CD4-positive, alpha-beta T cell treated with Interferon gamma for 1 hour (primary cell): ENCODE data around the gene ASCC1.

ENCODE experiments used
- DNase-seq: peaks from one replicate; pipeline ENCODE4 v3.0.0-alpha.2; 2020

The ASCC1 gene

DNA sequence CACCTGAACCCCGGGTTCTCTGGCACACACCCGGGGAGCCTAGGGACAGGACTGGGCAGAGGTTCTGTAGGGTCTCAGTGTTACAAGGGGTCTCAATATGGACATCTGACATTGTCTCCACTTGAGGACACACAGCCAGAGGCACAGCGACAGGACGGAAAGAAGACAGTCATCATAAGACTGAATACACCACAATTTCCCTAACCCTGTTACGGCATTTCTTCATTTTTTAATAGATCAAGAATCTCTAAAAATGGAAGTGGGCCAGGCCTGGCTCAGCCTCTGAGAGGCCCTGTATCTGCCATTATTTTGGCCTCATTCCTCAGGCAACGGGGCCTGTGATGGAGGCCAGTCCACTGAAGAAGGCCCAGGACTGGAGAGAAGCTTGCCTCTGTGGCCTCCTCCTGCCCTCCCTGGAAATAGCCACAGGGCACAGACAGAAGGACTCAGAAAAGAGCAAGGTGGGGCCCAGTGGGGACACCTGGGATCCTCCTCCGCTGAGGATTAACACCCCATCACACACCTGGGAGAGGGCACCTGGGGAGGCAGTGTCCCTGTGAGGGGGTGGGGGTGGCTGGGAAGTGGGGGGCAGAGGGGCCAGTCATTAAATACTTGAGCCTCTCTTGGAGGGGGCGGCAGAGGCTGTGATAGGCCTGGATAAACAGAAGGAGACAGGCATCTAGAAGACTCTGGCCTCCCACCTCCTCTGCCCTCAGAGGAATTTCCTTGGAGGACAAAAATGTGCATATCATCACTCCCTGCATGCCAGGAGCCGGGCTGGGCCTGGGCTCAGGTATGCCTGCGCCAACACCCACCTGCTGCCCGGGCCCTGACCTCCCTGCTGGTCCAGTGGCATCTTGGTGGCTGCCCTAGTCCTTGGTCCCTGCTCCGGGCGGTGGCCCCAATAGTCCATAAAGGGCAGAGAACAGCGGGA, 135.8 kb downstream of the ASCC1 start:
- no peak for DNase-seq

DNA sequence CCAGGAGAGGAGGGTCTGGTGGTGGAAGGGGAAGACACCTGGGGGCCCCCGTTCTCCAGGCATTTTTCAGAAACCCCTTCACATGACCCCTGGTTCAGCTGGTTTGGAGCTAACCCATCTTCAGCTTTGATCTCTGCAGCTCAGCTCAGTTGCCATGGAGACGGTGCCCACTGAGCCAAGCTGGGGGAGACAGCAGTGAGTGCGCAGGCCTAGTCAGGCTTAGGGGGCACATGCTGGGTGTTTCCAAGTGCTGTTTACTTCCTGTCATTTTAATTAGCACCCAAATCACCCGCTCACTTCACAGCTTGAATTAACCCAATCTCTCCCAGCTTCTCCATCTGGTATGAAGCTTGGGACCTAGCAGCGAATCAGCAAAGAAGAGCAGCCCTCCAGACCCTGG, 136.7 kb downstream of the ASCC1 start:
- peak; percentile 85 for DNase-seq

DNA sequence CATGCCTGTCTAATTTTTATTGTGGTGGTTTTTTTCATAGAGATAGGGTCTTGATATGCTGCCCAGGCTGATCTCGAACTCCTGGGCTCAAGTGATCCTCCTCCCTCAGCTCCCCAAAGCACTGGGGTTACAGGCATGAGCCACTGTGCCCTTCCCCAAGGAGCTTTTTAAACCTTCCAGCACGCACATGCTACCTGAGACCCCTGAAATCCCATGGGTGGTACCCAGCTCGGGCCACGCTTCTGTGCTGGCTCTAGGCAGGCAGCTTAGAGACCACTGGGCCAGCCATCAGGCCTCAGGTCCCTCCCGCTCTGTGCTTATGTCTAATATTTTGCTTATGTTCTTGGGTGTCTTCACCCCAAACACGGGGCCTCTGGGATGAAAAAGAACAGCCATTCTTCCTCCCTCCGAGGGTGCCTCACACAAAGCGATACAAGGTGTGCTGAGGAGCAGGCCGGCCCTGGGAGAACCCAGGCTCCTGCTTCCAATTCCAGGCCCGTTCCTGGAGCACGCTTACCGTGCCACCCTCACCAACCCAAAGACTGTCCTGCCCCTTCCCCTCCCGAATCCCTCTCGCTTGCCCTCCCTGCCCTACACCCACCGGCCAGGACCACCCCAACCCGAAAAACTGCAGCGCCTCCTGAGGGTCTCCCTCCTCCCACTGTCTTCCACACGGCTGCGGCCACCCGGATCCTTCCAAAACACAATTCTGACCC, 138.6 kb downstream of the ASCC1 start:
- DNase-seq = no peak

DNA sequence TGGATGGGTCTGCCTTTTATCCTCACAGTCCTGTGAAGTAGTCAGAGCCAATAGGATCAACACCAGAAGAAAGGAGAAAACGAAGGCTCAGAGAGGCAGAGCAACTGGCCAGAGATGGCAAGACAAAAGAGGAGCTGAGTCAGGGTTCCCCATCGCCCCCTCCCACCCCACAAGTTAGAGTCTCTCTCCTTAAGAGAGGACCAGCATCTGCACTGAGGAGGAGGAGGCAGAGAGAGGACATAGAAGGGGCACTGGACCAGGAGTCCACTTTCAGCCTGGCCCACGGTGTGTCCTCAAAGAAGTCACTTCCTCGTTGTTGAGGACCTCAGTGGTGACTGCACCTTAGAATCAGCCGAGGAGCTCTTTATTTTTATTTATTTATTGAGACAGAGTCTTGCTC, 139.3 kb downstream of the ASCC1 start:
- no peak for DNase-seq

DNA sequence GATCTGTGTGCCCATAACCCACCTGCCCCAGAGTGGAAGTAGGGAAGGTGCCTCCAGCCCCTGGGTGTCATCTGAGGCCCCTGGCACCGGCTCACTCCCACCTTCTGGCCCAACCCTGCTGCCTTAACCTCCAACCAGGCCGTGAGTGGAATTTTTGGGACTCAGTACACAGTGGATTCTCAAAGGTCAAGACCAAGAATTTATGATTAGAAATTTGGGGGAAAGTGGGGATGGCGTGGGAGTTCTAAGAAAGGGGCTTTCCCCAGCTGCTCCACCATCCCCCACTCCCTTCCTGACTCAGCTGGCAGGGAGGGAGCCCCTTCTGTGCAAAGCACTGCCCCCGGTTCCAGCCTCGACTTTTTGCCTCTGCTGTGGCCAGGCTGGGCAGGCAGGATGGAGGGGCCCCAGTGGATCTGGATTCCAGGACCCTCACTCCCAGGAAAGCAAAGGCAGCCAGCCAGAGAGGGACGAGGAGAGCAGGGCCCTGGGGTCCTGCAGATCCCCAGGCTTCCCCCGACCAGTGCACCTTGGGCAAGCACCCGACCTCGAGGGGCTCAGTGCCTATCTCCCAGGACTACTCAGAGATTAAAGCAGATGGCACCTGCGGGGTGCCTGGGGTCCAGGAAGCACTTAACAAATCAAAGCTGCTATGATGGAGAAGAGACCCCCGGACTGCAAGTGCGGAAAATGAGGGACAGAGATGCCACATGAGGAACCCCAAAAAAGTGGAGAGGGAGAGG, 140.5 kb downstream of the ASCC1 start:
- no peak for DNase-seq

DNA sequence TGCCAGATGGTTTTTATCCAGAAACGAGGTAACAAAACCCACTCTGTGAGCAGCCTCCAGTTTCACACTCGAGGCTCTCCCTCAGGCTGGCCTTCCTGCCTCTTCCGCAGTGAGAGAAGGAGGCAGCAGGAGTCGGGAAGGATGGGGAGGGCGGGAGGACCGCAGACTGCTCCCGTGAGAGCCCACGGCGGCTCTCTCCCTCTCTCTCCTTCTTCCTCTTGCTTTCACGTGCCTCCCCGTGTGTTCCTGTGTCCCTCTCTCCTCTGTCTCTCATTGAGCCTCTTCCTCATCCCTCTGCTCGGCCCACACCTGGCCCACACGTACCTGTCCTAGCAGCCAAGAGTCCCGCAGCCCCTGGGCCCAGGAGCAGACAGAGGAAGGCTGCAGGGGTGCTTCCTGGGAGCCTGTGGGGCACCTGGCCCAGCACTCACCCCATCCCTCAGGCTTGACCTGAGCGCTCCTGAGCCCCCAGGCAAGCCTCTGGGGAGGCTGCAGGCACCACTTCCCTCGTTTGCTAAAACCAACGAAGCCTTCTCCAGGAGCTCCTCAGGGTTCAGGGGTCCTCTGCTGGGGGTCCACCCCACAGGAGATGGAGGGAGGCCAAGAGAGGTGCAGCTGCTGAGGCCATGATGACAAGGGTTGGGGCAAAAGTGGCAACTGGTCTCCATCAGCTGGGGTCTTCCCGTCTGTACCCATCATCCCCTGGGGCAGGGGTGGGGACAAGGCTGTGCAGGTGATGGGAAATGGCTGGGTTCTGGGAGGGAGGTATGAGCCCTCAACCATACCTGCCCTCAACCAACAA, 141.3 kb downstream of the ASCC1 start:
- DNase-seq = no peak

DNA sequence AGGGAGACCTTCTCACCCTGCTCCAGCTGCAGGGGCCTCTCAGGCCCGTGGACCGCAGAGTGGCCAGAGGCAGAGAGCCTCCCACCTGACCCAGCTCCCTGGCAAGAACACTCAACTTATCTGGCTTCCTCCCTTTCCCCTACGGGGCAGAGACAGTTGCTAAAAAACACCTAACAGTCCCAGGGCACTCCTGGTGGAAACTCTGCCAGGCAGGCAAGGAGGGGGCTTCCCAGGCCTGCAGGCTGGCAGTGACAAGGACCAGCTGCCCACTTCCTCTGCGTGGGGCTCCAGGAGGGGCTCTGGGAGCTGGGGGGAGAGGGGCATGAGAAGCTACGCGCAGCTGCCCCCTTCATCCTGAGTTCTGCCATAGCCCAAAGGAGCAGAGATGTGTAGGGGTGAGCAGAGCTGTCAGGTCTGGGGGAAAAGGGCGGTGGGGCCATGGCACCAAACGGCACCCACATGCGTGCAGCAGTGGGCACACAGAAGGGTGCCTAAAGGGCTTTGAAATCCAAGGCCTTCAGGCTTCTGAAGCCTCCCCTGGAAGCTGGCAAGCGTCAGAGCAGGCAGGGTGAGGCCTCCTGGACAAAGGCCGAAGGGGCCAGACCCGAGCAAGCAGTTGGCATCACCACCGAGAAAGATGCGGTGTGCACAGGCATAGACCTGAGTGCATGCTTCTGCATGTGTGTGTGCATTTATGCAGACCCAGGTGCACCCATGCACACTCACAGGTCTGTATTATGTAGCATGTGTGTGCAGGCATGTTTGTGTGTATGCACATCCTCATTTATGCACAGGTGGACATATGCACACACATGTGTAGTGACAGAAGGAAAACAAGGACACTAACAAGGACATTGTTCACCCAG, 142.1 kb downstream of the ASCC1 start:
- DNase-seq = no peak

DNA sequence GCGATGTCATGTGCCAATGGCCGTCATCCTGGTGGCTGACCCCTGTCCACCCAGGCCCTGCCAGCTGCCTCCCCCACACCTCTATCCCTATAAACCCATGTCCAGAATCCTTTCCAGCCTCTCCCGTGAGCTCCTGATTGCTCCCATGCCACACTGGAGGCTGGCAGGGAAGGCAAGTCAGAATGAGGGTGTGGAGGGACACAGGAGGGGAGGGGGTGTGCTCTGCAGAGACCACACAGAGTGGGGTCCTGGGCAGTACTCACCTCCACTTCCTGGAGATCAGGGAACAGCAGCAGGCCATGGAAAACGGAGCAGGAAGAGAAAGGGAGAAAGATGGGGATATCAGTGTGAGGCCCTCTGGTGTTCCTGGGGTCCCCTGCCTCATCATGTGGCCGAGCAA, 143.4 kb downstream of the ASCC1 start:
- no peak for DNase-seq

DNA sequence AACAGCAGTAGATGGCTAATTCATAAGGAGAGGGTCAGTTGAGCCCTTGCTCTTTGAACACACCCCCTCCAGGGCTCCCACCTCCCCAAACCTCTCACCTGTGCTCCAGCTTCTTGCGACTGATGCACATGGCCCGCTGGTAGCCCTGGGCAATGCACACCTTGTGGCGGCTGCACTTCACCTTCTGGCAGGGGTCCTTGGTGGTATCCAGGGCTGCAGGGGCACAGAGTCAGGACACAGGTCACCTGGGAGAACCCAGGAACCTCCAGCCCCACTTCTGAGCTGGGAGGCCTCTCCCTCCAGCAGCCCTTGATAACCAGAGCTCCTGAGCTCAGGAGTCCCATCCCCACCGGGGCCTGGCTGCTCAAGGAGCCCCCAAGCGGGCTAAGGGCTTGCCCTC, 144.0 kb downstream of the ASCC1 start:
- DNase-seq = no peak

DNA sequence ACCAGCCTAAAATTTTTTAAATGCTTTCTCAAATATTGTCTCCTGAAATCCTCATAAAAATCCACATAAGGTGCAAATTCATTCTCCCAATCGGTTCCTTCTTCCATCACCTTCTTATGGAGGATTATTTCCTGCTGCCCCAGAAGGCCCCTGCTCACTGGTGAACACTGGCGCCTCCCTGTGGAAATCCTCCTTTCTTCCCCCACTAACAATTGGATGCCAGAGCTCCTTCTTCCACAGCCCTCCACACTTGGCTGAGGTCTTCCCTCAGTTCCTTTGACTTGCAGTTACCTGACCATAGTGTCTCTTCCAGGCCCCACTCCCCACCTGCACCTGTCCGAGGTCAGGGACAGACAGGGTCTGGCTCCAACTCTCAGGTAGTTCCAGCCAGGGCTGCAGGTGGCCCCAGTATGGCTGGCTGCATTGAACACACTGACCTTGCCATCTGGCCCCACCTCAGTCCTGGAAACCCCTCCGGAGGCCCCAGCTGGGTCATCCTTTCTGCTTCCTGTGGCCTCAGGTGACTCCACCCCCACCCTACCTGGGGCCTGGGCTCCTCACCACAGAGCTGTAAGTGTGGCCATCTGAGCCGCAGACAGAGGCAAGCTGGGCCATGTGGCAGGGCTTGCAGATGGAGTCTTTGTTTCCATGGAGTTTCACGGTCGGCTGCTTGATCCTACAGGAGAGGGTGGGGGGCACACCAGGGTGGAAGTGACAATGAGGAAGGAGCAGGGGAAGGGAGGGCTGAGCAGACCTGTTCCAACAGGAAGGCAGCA, 146.1 kb downstream of the ASCC1 start:
- no peak for DNase-seq

DNA sequence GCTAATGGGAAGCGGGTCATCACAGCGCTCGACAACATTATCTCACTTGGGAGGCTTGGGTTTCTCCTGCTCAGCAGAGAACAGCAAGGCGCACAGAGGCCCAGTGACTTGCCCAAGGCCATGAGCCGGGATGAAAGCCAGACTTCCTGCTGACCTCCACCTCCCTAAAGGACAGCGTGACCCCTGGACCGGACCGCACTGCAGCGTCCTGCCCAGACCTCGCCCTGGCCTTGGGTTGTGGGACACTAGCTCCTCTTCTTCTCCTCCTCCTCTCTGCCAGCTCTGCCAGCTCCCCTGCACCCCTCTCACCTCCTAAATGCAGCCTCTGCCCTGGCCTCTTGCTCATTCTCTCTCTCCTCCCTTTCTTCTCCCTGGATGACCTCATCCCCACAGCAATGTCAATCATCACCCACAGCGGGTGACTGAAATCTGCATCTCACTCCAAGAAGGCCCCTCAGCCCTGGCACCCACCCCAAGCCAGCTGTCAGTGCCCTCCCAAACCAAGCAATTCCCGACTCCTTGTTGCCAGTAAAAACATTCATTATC, 147.1 kb downstream of the ASCC1 start:
- DNase-seq = no peak

DNA sequence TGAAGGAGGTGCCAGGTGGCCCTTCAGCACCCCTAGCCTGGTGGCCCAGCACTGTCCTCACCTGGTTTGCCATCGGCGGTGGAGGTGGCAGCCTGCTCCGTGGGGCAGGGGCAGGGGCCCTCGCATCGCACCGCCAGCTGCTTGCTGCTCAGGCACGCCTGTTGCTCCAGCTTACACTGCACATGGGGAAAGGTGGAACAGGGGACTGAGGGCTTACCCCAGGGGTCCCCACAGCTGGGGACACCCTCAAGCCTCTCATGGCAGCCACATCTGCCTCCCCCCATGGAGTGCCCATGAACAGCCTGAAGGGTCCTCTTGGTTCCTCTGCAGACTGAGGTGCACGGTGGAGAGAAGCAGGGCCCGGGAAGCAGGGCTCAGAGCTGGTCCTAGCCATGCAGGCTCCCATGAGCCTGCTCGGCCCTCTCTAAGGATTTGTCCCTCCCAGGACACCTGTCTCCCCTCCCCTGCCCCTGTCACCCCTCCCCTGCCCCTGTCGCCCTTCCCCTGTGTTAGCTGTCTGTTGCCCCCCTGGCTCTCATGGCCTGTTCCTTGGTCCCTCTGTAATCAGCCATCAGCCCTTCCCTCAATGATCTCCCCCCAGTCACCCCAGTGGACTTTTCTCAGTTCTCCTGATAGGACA, 147.8 kb downstream of the ASCC1 start:
- no peak for DNase-seq

DNA sequence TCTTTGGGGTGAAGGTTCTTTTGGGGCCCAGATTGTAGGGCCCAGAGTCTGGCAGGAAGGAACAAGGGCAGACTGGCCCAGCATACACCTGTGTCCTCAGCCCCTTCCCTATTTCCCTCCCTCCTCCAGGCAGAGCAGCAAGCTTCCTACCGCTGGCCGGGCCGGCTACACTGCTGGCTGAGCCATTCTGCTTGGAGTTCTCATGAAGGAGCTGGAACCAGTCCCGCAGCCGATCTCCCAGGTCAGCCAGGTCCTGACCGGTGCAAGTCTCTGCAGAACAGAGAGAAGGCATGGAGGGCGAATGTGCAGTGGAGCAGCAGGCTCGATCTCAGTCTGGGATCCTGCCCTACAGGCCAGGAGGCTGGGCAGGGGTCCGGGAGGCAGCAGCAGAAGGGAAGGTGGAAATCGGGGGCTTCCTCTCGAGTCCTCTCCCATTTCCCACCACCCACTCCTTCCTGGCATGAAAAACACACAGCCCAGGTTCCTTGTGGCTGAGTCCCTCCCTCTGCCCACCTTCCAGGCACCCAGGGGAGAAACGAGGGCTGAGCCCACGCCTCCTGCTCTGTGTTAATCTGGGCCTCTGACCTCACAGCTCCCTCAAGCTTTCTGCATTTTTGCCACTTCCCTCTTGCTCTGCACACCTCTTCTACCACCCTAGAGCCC, 148.5 kb downstream of the ASCC1 start:
- no peak for DNase-seq

DNA sequence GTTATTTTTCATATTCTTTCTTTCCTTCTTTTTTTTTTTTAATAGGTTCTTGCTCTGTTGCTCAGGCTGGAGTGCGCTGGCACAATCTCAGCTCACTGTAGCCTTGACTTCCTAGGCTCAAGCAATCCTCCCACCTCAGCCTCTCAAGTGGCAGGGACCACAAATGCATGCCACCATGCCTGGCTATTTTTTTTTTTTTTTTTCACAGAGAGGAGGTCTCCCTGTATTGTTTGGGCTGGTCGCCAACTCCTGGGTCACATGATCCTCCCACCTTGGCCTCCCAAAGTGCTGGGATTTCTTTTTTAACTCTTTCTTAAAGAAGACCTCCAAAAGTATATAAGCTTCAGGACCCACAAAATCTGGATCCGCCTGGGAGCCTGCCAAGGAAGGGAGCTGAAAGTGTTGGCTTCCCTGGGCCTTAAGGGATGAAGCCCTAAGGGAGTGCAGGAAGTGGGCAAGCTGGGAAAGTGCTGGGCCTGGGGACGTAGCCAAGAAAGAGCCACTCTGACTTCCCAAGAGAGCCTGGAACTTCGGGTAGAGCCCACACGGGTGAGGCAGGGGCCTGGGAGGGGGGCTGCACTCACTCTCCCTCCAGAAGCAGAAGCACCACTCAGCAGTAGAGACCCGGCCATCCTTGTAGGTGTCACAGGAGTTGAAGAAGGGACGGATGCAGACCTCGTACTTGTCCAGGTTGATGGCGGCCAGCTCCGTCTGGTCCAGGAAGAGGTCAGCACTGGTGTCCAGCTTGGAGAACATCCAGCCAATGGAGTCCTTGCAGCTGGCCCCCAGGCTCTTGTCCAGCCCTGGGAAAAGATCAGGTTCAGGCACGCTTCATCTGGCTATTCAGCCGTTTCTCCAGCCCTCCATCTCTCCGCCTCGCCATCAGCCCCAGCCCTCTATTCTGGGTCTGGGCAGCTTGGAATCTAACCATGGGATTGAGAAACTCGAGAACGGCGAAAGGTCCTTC, 149.5 kb downstream of the ASCC1 start:
- no peak for DNase-seq

DNA sequence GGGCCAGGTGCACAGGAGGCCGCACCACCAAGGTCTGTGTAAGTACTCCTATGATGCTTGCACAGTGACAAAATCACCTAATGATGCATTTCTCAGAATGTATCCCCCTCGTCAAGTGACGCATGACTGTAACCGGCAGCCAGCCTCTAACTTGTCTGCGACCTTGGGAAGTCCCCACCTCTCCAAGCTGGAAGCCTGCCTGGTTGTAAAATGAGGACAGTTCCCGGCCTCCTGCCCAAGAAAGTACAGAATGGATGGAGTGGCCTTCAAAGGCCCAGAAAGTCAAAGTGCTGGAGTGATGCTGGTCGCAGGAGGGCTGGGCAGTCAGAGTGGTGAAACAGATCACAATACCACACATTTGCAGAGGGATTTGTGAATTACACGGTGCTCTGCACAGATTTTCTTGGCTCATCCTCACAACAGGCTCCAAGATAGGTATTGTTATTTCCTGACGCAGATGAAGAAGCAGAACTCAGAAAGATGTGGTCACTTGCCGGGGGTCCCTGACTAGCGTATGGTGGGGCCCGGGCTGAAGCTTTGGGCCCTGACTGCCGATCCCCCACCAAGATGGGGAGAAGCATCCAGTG, 150.5 kb downstream of the ASCC1 start:
- DNase-seq = no peak

DNA sequence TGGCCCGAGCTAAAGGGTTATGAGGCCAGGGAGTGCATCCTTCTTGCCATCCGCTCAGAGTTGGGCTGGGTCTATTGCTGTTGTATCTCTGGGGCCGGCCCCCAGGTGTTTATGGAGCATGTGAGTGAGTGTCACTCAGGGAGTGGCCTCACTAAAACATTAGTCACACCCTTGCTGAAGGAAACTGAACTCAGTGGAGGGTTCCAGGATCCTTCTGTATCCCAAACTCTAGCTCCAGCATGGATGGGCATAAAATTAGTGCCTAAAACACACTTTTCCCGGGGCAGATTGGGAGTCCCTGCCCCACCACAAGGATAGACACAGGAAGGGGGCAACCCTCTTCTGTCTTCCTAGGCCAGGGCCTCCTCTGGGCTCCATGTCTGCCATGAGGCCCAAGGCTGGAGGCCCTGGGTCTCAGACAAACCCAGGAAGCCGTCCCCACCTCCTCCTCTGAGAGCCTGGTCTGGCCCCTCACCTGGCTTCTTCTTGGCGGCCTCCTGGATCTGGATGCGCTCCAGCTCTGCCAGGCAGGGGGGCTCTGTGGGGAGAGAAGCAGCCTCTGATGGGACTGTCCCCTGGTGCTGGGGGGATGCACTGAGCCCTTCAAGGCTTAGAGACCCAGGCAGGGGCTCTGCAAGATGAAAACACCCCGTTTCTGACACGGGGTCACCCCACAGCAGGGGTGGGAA, 152.2 kb downstream of the ASCC1 start:
- DNase-seq = no peak
